ENCODE results near the gene TMEM132A.

The TMEM132A gene

GRCh38 chr11:60922906-60923305 lies 1.4 kb upstream of the TMEM132A start:
- DNase-seq, result no peak

- no peak for DNase-seq
Observed at GRCh38 chr11:60923326-60923725, 934 bp upstream of the TMEM132A start.

- no peak for DNase-seq
Observed at GRCh38 chr11:60923800-60924109, 505 bp upstream of the TMEM132A start.

GRCh38 chr11:60924906-60925853 lies 920 bp downstream of the TMEM132A start:
- no peak for DNase-seq

GRCh38 chr11:60925868-60926267 lies 1.6 kb downstream of the TMEM132A start:
- DNase-seq, result no peak

GRCh38 chr11:60926500-60926899 lies 2.2 kb downstream of the TMEM132A start:
- DNase-seq, result no peak

GRCh38 chr11:60927061-60927592 lies 2.9 kb downstream of the TMEM132A start:
- no peak for DNase-seq

GRCh38 chr11:60927600-60927999 lies 3.3 kb downstream of the TMEM132A start:
- DNase-seq, result no peak

GRCh38 chr11:60928563-60929001 lies 4.3 kb downstream of the TMEM132A start:
- DNase-seq, result no peak

GRCh38 chr11:60929764-60930163 lies 5.5 kb downstream of the TMEM132A start:
- DNase-seq, result no peak

- DNase-seq, result no peak
Observed at GRCh38 chr11:60930394-60930793, 6.1 kb downstream of the TMEM132A start.

- no peak for DNase-seq
Observed at GRCh38 chr11:60931917-60932316, 7.7 kb downstream of the TMEM132A start.

- no peak for DNase-seq
Observed at GRCh38 chr11:60932605-60933356, 8.5 kb downstream of the TMEM132A start.

GRCh38 chr11:60933416-60934123 lies 9.3 kb downstream of the TMEM132A start:
- DNase-seq, result no peak

- DNase-seq, result no peak
Observed at GRCh38 chr11:60934124-60934789, 10.0 kb downstream of the TMEM132A start.

- no peak for DNase-seq
Observed at GRCh38 chr11:60934790-60935605, 10.7 kb downstream of the TMEM132A start.

- DNase-seq, result no peak
Observed at GRCh38 chr11:60935676-60936442, 11.6 kb downstream of the TMEM132A start.

- no peak for DNase-seq
Observed at GRCh38 chr11:60936467-60937143, 12.3 kb downstream of the TMEM132A start.

GRCh38 chr11:60937144-60937527 lies 12.9 kb downstream of the TMEM132A start:
- DNase-seq, result no peak

GRCh38 chr11:60937811-60938210 lies 13.6 kb downstream of the TMEM132A start:
- DNase-seq, result no peak

All from NCI-H1694 treated with DMSO at 0.1 percent for 48 hours (cell line).